Measurements from ENCODE around the gene DHDH. TPM values are rescaled to one million over a fixed set of nuclear protein-coding genes. Genes with fewer than 3 reads are reported as not detected.
A peak's percentile ranks its signal among the peaks of the same experiment; 100 is the strongest.

DHDH gene
- total RNA-seq, 1 donor = not detected

DNA sequence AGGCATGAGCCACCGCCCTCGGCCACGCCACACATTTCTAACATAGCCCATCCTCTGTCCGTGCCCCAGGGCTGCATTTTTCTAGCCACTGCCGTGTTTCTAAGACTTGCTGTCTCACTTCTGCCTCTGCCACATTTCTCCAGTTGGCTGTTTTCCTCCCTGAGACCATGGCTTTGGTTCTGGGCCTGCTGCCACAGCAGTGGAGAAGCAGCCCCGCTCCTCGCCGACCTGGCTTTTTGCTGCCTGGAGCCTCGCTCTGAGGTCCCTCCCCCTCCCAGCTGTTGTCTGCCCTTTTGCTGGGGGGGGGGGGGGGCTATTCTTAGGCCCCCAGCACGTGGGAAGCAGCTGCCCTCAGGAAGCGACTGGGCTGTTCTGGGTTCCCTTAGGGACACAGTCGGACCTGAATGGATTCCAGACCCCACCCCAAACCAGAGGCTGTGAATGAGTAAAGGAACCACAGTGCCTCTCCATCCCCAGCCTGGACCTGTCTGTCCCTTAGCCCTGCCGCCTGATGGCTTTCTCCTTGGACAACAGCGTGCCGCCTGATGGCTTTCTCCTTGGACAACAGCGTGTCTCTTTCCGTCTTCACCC is 56.3 kb downstream of the DHDH start:
- no peak overlapping the region for H3K4me3 ChIP-seq (ENCODE audit: low read depth, low read length)
- TF ChIP-seq CTCF (IDR thresholded peaks at IDR 0.05; ENCODE audit: insufficient read depth, low read length) = no peak
- no peak for DNase-seq (ENCODE audit: low read depth)

- no peak for TF ChIP-seq CTCF (IDR thresholded peaks at IDR 0.05; ENCODE audit: insufficient read depth, low read length)
- no peak overlapping the region for H3K4me3 ChIP-seq (ENCODE audit: low read depth, low read length)
These were observed 56.9 kb downstream of the DHDH start for GRCh38 chr19:48990400-48990799.

GRCh38 chr19:48991011-48991609 is 57.6 kb downstream of the DHDH start:
- TF ChIP-seq CTCF (IDR thresholded peaks at IDR 0.05; ENCODE audit: insufficient read depth, low read length) = no peak
- peak overlapping the region; percentile 93 for H3K4me3 ChIP-seq (ENCODE audit: low read depth, low read length)
- no peak for DNase-seq (ENCODE audit: low read depth)

More at GRCh38 chr19:48990400-48990799, 56.9 kb downstream of the DHDH start:
- no peak for DNase-seq (ENCODE audit: low read depth)

DNA sequence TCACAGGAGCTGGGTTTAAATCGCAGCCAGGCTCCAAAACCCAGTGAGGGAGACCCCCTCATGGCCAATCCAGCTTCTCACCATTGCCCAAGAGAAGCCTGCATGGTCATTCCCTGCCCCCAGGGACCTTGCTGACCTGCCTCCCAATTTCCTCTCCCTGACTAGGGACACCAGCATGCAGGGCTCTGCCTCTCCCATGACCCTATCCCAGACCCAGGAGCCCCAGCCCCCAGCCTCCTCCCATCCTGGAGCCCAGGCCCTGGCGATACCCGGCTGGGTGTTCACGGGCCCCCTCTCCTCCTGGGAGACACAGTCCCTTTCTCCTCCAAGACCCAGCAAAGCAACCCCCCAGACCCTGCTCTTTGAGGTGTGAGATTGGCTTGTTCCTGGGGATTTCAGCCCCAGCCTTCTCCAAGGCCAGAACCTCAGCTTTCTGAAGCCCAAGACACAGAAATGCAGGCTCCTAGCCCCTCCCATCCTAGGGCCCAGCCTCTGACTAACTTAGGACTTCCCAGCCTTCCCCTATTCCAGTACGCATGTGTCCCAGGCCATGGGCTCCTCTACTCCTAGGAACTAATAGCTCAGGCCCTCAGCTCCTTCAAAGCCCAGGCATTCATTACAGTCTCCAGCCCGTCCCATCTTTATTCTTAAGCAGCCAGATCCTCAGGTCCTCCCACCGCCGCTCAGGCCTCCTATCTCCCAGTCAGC is 58.5 kb downstream of the DHDH start:
- peak overlapping the region; percentile 93 for H3K4me3 ChIP-seq (ENCODE audit: low read depth, low read length)
- no peak for TF ChIP-seq CTCF (IDR thresholded peaks at IDR 0.05; ENCODE audit: insufficient read depth, low read length)
- DNase-seq (ENCODE audit: low read depth) = peak; percentile 84

GRCh38 chr19:48992581-48993174 is 59.2 kb downstream of the DHDH start:
- H3K4me3 ChIP-seq (ENCODE audit: low read depth, low read length) = peak overlapping the region; percentile 93
- no peak for DNase-seq (ENCODE audit: low read depth)
- TF ChIP-seq CTCF (IDR thresholded peaks at IDR 0.05; ENCODE audit: insufficient read depth, low read length) = no peak

DNA sequence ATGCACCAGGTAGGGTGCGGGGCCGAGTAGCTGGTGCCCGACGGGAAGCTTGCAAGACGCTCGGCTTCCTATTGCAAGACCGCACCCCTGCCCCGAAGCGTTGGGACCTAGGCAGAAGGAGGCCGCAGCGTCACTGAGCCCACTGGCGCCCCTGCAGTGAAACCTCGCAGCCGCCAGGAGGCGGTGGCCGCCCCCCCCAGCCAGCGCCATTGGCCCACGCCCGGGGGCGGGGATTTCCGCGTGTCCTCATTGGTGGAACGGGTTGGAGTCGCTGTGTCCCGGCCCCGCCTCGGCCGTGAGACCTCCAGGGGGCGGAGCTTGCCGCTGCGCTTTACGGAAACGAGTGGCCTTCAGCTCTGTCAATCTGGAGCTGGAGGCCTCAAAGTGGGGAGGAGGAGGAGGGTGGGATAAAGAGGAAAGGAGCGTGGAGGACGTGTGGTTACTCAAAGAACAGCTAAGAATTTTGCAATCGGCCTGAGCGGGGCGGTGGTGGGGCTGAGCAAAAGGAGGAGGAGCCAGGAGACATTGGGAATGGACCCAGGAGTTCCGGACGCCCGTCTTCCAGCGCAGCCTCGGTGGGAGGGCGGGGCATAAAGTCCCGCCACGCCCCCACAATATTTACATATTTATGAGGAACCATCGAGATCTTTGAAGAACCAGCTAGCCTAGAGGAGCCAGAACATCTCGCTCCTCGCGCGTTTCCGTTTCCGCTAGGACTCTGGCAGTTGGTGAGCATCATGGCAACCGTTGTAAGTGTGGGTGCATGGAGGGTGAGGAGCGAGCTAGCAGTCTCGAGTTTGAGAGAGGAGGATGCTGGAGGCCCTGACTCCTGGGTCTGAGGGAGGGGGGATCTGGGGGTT is 59.9 kb downstream of the DHDH start, which contains the start of the genes GYS1 and RUVBL2:
TSS of gene GYS1 (minus strand) at position 135 of the 860 bp plus-strand sequence. CDS start 197 bp downstream, outside the sequence.
TSS of gene RUVBL2 (plus strand) at position 713 of the 860 bp plus-strand sequence. CDS start at position 738, 25 bp downstream.
- peak; percentile 100 for DNase-seq (ENCODE audit: low read depth)
- TF ChIP-seq CTCF (IDR thresholded peaks at IDR 0.05; ENCODE audit: insufficient read depth, low read length) = peak; percentile 94
- peak within 1 kb of the TSS; percentile 96 for H3K4me3 ChIP-seq (ENCODE audit: low read depth, low read length)

Data from fibroblast of the aortic adventitia (primary cell).